ENCODE data around the gene ZFP62. TPM values are rescaled to one million over a fixed set of nuclear protein-coding genes. Genes with fewer than 3 reads are reported as not detected.

Gene ZFP62
- 11.3 and 12.5 TPM in 2 replicates for total RNA-seq

GRCh38 chr5:180860887-180861822 is at the start of gene ZFP62:
Gene ZFP62, minus strand, starts transcription at chr5:180861276. Its CDS starts 57 bp downstream, at chr5:180861219.

GRCh38 chr5:180898621-180899246 is 37.7 kb upstream of the ZFP62 start, which contains the start of gene BTNL8:
Gene BTNL8, plus strand, starts transcription at chr5:180899159. Its CDS starts 152 bp downstream, at chr5:180899311.

GRCh38 chr5:180802325-180803180 is 58.5 kb downstream of the ZFP62 start, which contains the start of gene MGAT1:
Gene MGAT1, minus strand, starts transcription at chr5:180802806. Its CDS starts 9,835 bp downstream, at chr5:180792971.

Other genes with a start within 250 kb of the ZFP62 start
- gene FLT4, start 211.7 kb downstream of the ZFP62 start, total RNA-seq: under 0.01 and 0.45 TPM in 2 replicates
- gene OR2Y1, start 121.2 kb downstream of the ZFP62 start, total RNA-seq: not detected in 2 replicates
- 105 and 107 TPM in 2 replicates for gene MGAT1, start 58.5 kb downstream of the ZFP62 start, total RNA-seq
- gene BTNL8, start 37.9 kb upstream of the ZFP62 start, total RNA-seq: not detected in 2 replicates
- not detected in 2 replicates for gene BTNL3, start 127.6 kb upstream of the ZFP62 start, total RNA-seq
- gene BTNL9, start 179.0 kb upstream of the ZFP62 start, total RNA-seq: not detected in 2 replicates

Data from bronchus fibroblast of lung (primary cell).